GM12878 (cell line): ENCODE data around the gene BEST2. TPM values are rescaled to one million over a fixed set of nuclear protein-coding genes. Genes with fewer than 3 reads are reported as not detected.

Source experiments
- ATAC-seq: fragments of 200-7000 bp; cut with Tn5 transposase; 3 replicates; pipeline ENCODE4 v1.9.1; 2020; ENCODE audit warnings: mild to moderate bottlenecking, moderate library complexity
- BruUV-seq: library from RNA; stranded (reverse); fragments of 400-500 nt; replicated peaks from 2 replicates; lab custom pipeline; 2021; lab: Mats Ljungman, UMichigan
- CTCF ChIA-PET: fragments of 300-600 bp; sonication (Branson Sonifier 250); formaldehyde crosslinking; extraction: SDS; loops from one replicate; lab custom pipeline; 2021; ENCODE audit warnings: inconsistent platforms; lab: Yijun Ruan, JAX
- POLR2A ChIA-PET: fragments of 350-600 bp; formaldehyde crosslinking; extraction: SDS; loops from one replicate; lab custom pipeline; 2021; ENCODE audit warnings: inconsistent platforms; lab: Charles Lee
- RAD21 ChIA-PET: fragments of 300-600 bp; sonication (Branson Sonifier 250); formaldehyde crosslinking; loops from one replicate; lab custom pipeline; 2023; ENCODE audit warnings: antibody characterized with exemption; ENCODE audit not compliant: unreplicated experiment; lab: Charles Lee
- SMC1A ChIA-PET: fragments of 300-600 bp; sonication (Branson Sonifier 250); formaldehyde crosslinking; loops from one replicate; lab custom pipeline; 2023; ENCODE audit not compliant: unreplicated experiment, uncharacterized antibody; lab: Charles Lee
- DNase-seq: peaks from one replicate; pipeline ENCODE4 v3.0.0-alpha.2; 2011; ENCODE audit warnings: low read depth, low spot score
- FAIRE-seq: peaks from 3 replicates; lab custom pipeline; 2011; peaks lifted over from hg19 to GRCh38; lab: Jason Lieb, UNC
- H2AFZ ChIP-seq: 2 replicates; pipeline ENCODE4 v1.6.0; 2011; ENCODE audit warnings: low read depth, low read length, control low read depth; ENCODE audit not compliant: control insufficient read depth
- H3K27ac ChIP-seq: 2 replicates; pipeline ENCODE4 v1.5.1; 2011; ENCODE audit warnings: control low read depth; ENCODE audit not compliant: control insufficient read depth, insufficient read depth
- H3K27me3 ChIP-seq, 2 experiments: replicated peaks in 1 of 2; 2 replicates each; pipeline versions ENCODE4 v1.6.0 to v1.6.1; 2011; ENCODE audit warnings: low read length in 1 of 2; ENCODE audit not compliant: control insufficient read depth in 2 of 2, insufficient read depth in 2 of 2
- H3K36me3 ChIP-seq, 2 experiments: 2 replicates each; pipeline ENCODE4 v1.5.1; 2011; ENCODE audit warnings: low read length in 1 of 2; ENCODE audit not compliant: control insufficient read depth in 2 of 2, insufficient read depth in 2 of 2
- H3K4me1 ChIP-seq: 2 replicates; pipeline ENCODE4 v1.6.1; 2011; ENCODE audit warnings: mild to moderate bottlenecking, low read length, moderate library complexity, mixed read lengths; ENCODE audit not compliant: control insufficient read depth, insufficient read depth
- H3K4me2 ChIP-seq: 2 replicates; pipeline ENCODE4 v1.6.0; 2011; ENCODE audit warnings: control low read depth; ENCODE audit not compliant: control insufficient read depth, insufficient read depth
- H3K4me3 ChIP-seq: fragments of 200-600 bp; sonication (generic); 2 replicates; pipeline ENCODE4 v1.5.1; 2016
- H3K79me2 ChIP-seq: 2 replicates; pipeline ENCODE4 v1.6.0; 2011; ENCODE audit warnings: low read length; ENCODE audit not compliant: control insufficient read depth, insufficient read depth
- H3K9ac ChIP-seq: 2 replicates; pipeline ENCODE4 v1.8.0; 2011; ENCODE audit warnings: low read length, control low read depth, mixed read lengths; ENCODE audit not compliant: control insufficient read depth, insufficient read depth
- H3K9me3 ChIP-seq: replicated peaks from 3 replicates; pipeline ENCODE4 v1.5.1; 2011; ENCODE audit warnings: mild to moderate bottlenecking, low read length; ENCODE audit not compliant: control insufficient read depth, insufficient read depth
- H4K20me1 ChIP-seq: 2 replicates; pipeline ENCODE4 v1.6.0; 2011; ENCODE audit not compliant: control insufficient read depth, insufficient read depth
- CBX5 ChIP-seq: sonication (generic); IDR thresholded peaks from 2 replicates; pipeline ENCODE4 v1.6.1; 2016; ENCODE audit warnings: low read depth, moderate library complexity, mild to moderate bottlenecking, inconsistent platforms
- CREB1 ChIP-seq: IDR thresholded peaks from 2 replicates; pipeline ENCODE4 v1.6.1; 2012; ENCODE audit warnings: low read depth, mild to moderate bottlenecking, inconsistent platforms
- CREM ChIP-seq: IDR thresholded peaks from 2 replicates; pipeline ENCODE4 v1.6.1; 2014; ENCODE audit warnings: antibody characterized with exemption, low read depth
- CUX1 ChIP-seq: IDR thresholded peaks from 2 replicates; pipeline ENCODE4 v1.6.1; 2012; ENCODE audit warnings: improper control_type of control experiment, low read depth, low read length; ENCODE audit not compliant: insufficient replicate concordance
- E2F8 ChIP-seq: fragments of 450-650 bp; IDR thresholded peaks from 2 replicates; pipeline ENCODE4 v1.6.1; 2018; ENCODE audit warnings: mild to moderate bottlenecking, low read depth, moderate library complexity; ENCODE audit not compliant: partially characterized antibody
- ELK1 ChIP-seq: IDR thresholded peaks from 2 replicates; pipeline ENCODE4 v1.6.1; 2012; ENCODE audit warnings: low read depth, low read length, improper control_type of control experiment
- ESRRA ChIP-seq: IDR thresholded peaks from 2 replicates; pipeline ENCODE4 v1.6.1; 2012; ENCODE audit warnings: mild to moderate bottlenecking, low read length, improper control_type of control experiment
- JUNB ChIP-seq: IDR thresholded peaks from 2 replicates; pipeline ENCODE4 v1.6.1; 2016; ENCODE audit warnings: antibody characterized with exemption, mild to moderate bottlenecking
- PBX3 ChIP-seq: IDR thresholded peaks from 2 replicates; pipeline ENCODE4 v1.6.1; 2011; ENCODE audit warnings: mild to moderate bottlenecking, low read depth, low read length, moderate library complexity; ENCODE audit not compliant: insufficient replicate concordance
- POLR2AphosphoS2 ChIP-seq: IDR thresholded peaks from 2 replicates; pipeline ENCODE4 v1.6.1; 2011; ENCODE audit warnings: low read depth, mild to moderate bottlenecking, low read length, improper control_type of control experiment, moderate library complexity
- STAT3 ChIP-seq: IDR thresholded peaks from 2 replicates; pipeline ENCODE4 v1.6.1; 2011; ENCODE audit warnings: low read depth, low read length, improper control_type of control experiment
- TBL1XR1 ChIP-seq: IDR thresholded peaks from 2 replicates; pipeline ENCODE4 v1.6.1; 2012; ENCODE audit warnings: low read depth, low read length, improper control_type of control experiment
- WGBS: methylation state at CpG from one replicate; pipeline ENCODE4 v1.1.6; 2016; ENCODE audit warnings: low lambda C conversion rate; ENCODE audit not compliant: insufficient replicate concordance, insufficient coverage; ENCODE audit errors: missing lambda C conversion rate; 5-methylcytosine and 5-hydroxymethylcytosine counted together
- in situ Hi-C: fragments of 300-500 bp; cut with MboI; formaldehyde crosslinking; loops from 9 replicates; pipeline ENCODE4 v1.14.3; 2018; ENCODE audit warnings: mixed read lengths
- intact Hi-C: fragments of 100-400 bp; cut with micrococcal nuclease; formaldehyde crosslinking; loops from one replicate; pipeline ENCODE4 v1.14.2; 2022; ENCODE audit not compliant: unreplicated experiment
- polyA plus RNA-seq, 11 experiments: library from polyadenylated mRNA; depleted of rRNA in 4 of 11; unstranded in 6 of 11; stranded (reverse) in 5 of 11; fragments of >200 nt; fragmentation: Nextera tagmentation in 4 of 11; fragmentation: Illumina TruSeq in 1 of 11; extraction: Ambion mirVana in 4 of 11; extraction: Trizol in 1 of 11; gene quantifications; 1 replicate in 1 of 11; 2 replicates in 10 of 11; pipeline versions ENCODE4 v1.2.1 to v1.2.3, GENCODE V29; 2011 to 2016; ENCODE audit warnings: inconsistent platforms in 2 of 11, missing spikeins in 2 of 11, low read depth in 1 of 11
- total RNA-seq, 4 experiments: library from RNA; depleted of rRNA in 3 of 4; stranded (reverse); fragments of >200 nt in 3 of 4; fragmentation: Illumina TruSeq in 1 of 4; extraction: Trizol in 1 of 4; gene quantifications; 2 replicates each; pipeline versions ENCODE4 v1.2.1 to v1.2.3, GENCODE V29; 2013 to 2021

Gene BEST2
- total and polyA plus RNA-seq, 10 of the 15 experiments (the other 5 are each of a cell fraction or from before 2014, with no cell fraction given) = not detected

GRCh38 chr19:12750851-12751250, 740 bp upstream of the BEST2 start:
- H3K4me3 ChIP-seq = no peak overlapping the region
- WGBS = 27% methylated on average over 9 of the region's 9 CpGs
- ChIA-PET RAD21 (no interaction called here), SMC1A (no interaction called here), POLR2A (no interaction called here), CTCF (no interaction called here)
- H3K4me1 ChIP-seq = no peaks in the 10 kb centered on the region
- ATAC-seq (no peak), FAIRE-seq (no peak), DNase-seq (no peak)
- in situ Hi-C loops = no loop called here
- no peaks in the 10 kb centered on the region for H3K79me2 ChIP-seq
- H3K9me3 ChIP-seq = peaks cover 11% of the 10 kb centered on the region; the same call in 1 of the 3 replicates
- H3K27me3 ChIP-seq = no peaks in the 10 kb centered on the region
- no peak overlapping the region for H2AFZ ChIP-seq
- TF ChIP-seq CREM (no peak), CUX1 (no peak), PBX3 (no peak), ESRRA (no peak), E2F8 (no peak), TBL1XR1 (no peak), CREB1 (no peak), JUNB (no peak), POLR2AphosphoS2 (no peak), ELK1 (no peak), CBX5 (no peak), STAT3 (no peak)
- no peaks in the 10 kb centered on the region for H4K20me1 ChIP-seq
- intact Hi-C loops = no loop called here
- no peak overlapping the region for H3K4me2 ChIP-seq
- no peak overlapping the region for H3K27ac ChIP-seq
- no TSS peak for BruUV-seq
- H3K36me3 ChIP-seq = peaks cover 0 to 6% of the 10 kb centered on the region in 2 experiments; a peak in 2 of 4 replicates
- no peak overlapping the region for H3K9ac ChIP-seq
